Thyroid gland (tissue), 4 donors: ENCODE data around the gene INTS1. TPM values are rescaled to one million over a fixed set of nuclear protein-coding genes. Genes with fewer than 3 reads are reported as not detected.

Source experiments
- DNase-seq, 2 donors: peaks; one replicate each; pipeline ENCODE4 v3.0.0-alpha.2; 2019
- H3K27ac ChIP-seq, 3 donors: fragments of 200-600 bp; sonication (generic); 1 replicate in 2 of 3; 2 replicates in 1 of 3; pipeline ENCODE4 v1.5.1; 2016 to 2019; ENCODE audit warnings: mild to moderate bottlenecking in 1 of 3, moderate library complexity in 1 of 3
- H3K27me3 ChIP-seq: fragments of 200-600 bp; sonication (generic); one replicate; pipeline ENCODE4 v1.5.1; 2019
- H3K36me3 ChIP-seq, 2 donors: fragments of 200-600 bp; sonication (generic); one replicate each; pipeline ENCODE4 v1.5.1; 2016 to 2019
- H3K4me1 ChIP-seq, 2 donors: fragments of 200-600 bp; sonication (generic); one replicate each; pipeline ENCODE4 v1.5.1; 2017 to 2019
- H3K4me3 ChIP-seq, 3 donors: fragments of 200-600 bp; sonication (generic); replicated peaks in 1 of 3; 1 replicate in 2 of 3; 2 replicates in 1 of 3; pipeline ENCODE4 v1.5.1; 2016; ENCODE audit warnings: mild to moderate bottlenecking in 1 of 3
- H3K9me3 ChIP-seq: fragments of 200-600 bp; sonication (generic); one replicate; pipeline ENCODE4 v1.5.1; 2017
- CTCF ChIP-seq, 6 experiments: fragments of 200-600 bp in 3 of 6; fragments of 450-650 bp in 3 of 6; sonication (generic) in 3 of 6; IDR thresholded peaks; one replicate each; pipeline ENCODE4 v1.5.1; 2016 to 2019; ENCODE audit warnings: antibody characterized with exemption in 6 of 6, mild to moderate bottlenecking in 2 of 6, inconsistent platforms in 1 of 6, moderate library complexity in 1 of 6
- POLR2A ChIP-seq, 2 donors: fragments of 450-650 bp; IDR thresholded peaks; one replicate each; pipeline ENCODE4 v1.6.1; 2017; ENCODE audit warnings: antibody characterized with exemption in 2 of 2, mild to moderate bottlenecking in 2 of 2, moderate library complexity in 1 of 2
- WGBS, 2 donors: methylation state at CpG; one replicate each; pipeline ENCODE4 v1.1.5; 2017; 5-methylcytosine and 5-hydroxymethylcytosine counted together
- intact Hi-C: fragments of 100-400 bp; cut with DNase I; formaldehyde crosslinking; loops from one replicate; pipeline ENCODE4 v1.15.1; 2023
- total RNA-seq, 4 donors: library from RNA; depleted of rRNA; stranded (reverse); fragments of >200 nt; gene quantifications; one replicate each; pipeline ENCODE4 v1.2.3, GENCODE V29; 2016

INTS1 gene
- total RNA-seq, 4 donors from 2014 or later: 34.5 to 72.3 (median 65.5) TPM

- H3K9me3 ChIP-seq: no peaks in the 10 kb centered on the region
- no peaks in the 10 kb centered on the region for H3K27me3 ChIP-seq
- peaks cover 19 to 28% of the 10 kb centered on the region in 2 donors for H3K4me1 ChIP-seq
- 63 to 68% methylated on average over 4 to 20 of the region's 21 CpGs for WGBS, 2 donors
- no peaks in the 10 kb centered on the region for H3K36me3 ChIP-seq
- H3K27ac ChIP-seq: no peak overlapping the region
- no peak for DNase-seq
- intact Hi-C loops: no loop called here
- TF ChIP-seq CTCF (IDR thresholded peaks at IDR 0.05): no peak
- no peak for TF ChIP-seq POLR2A (IDR thresholded peaks at IDR 0.05)
- H3K4me3 ChIP-seq: no peak overlapping the region
Measured at GRCh38 chr7:1529383-1530116, 25.4 kb upstream of the INTS1 start.

- no peaks in the 10 kb centered on the region for H3K9me3 ChIP-seq
- intact Hi-C loops: no loop called here
- no peak overlapping the region for H3K27ac ChIP-seq
- no peaks in the 10 kb centered on the region for H3K27me3 ChIP-seq
- no peak for DNase-seq
- no peaks in the 10 kb centered on the region for H3K36me3 ChIP-seq
- peaks cover 0 to 1% of the 10 kb centered on the region in 2 donors for H3K4me1 ChIP-seq
- H3K4me3 ChIP-seq: no peak overlapping the region
- WGBS, 2 donors: 47 to 48% methylated on average over 6 of the region's 6 CpGs
- TF ChIP-seq CTCF (IDR thresholded peaks at IDR 0.05): no peak
- TF ChIP-seq POLR2A (IDR thresholded peaks at IDR 0.05): no peak
Measured at GRCh38 chr7:1526271-1526754, 22.1 kb upstream of the INTS1 start.

GRCh38 chr7:1525409-1525808, 21.2 kb upstream of the INTS1 start:
- no peak for TF ChIP-seq CTCF (IDR thresholded peaks at IDR 0.05)
- no peak for TF ChIP-seq POLR2A (IDR thresholded peaks at IDR 0.05)
- H3K4me1 ChIP-seq: no peaks in the 10 kb centered on the region
- H3K9me3 ChIP-seq: no peaks in the 10 kb centered on the region
- H3K36me3 ChIP-seq: no peaks in the 10 kb centered on the region
- no peaks in the 10 kb centered on the region for H3K27me3 ChIP-seq
- intact Hi-C loops: no loop called here
- no peak overlapping the region for H3K4me3 ChIP-seq
- no peak for DNase-seq
- WGBS, 2 donors: 91 to 96% methylated on average over 6 of the region's 6 CpGs
- no peak overlapping the region for H3K27ac ChIP-seq

- 71 to 85% methylated on average over 12 to 15 of the region's 17 CpGs for WGBS, 2 donors
- TF ChIP-seq CTCF (IDR thresholded peaks at IDR 0.05) (no peak), POLR2A (IDR thresholded peaks at IDR 0.05) (no peak)
- intact Hi-C loops: no loop called here
- H3K9me3 ChIP-seq: no peaks in the 10 kb centered on the region
- no peak for DNase-seq
- no peak overlapping the region for H3K4me3 ChIP-seq
- no peak overlapping the region for H3K27ac ChIP-seq
- H3K4me1 ChIP-seq: no peaks in the 10 kb centered on the region
- H3K36me3 ChIP-seq: no peaks in the 10 kb centered on the region
- H3K27me3 ChIP-seq: no peaks in the 10 kb centered on the region
Measured at GRCh38 chr7:1523844-1524243, 19.7 kb upstream of the INTS1 start.

- no peaks in the 10 kb centered on the region for H3K36me3 ChIP-seq
- WGBS, 2 donors: 28 to 57% methylated on average over 1 to 9 of the region's 13 CpGs
- TF ChIP-seq CTCF (IDR thresholded peaks at IDR 0.05) (no peak), POLR2A (IDR thresholded peaks at IDR 0.05) (no peak)
- H3K4me1 ChIP-seq: no peaks in the 10 kb centered on the region
- H3K27me3 ChIP-seq: no peaks in the 10 kb centered on the region
- DNase-seq: no peak
- no peak overlapping the region for H3K4me3 ChIP-seq
- intact Hi-C loops: no loop called here
- H3K9me3 ChIP-seq: no peaks in the 10 kb centered on the region
- H3K27ac ChIP-seq: no peak overlapping the region
Measured at GRCh38 chr7:1523208-1523607, 19.0 kb upstream of the INTS1 start.
